Vagina (tissue), 2 donors: ENCODE measurements around the gene ZFP2. TPM values are rescaled to one million over a fixed set of nuclear protein-coding genes. Genes with fewer than 3 reads are reported as not detected.
A peak's percentile ranks its signal among the peaks of the same experiment; 100 is the strongest.
"Not testable (repeated sequence)": the region's sequence is repeated elsewhere in the genome, so short reads cannot be mapped to it uniquely, and the experiment has no call there.

Source experiments
- DNase-seq, 2 donors: peaks; one replicate each; pipeline ENCODE4 v3.0.0-alpha.2; 2017; ENCODE audit errors: extremely low spot score in 2 of 2
- H3K27ac ChIP-seq: fragments of 200-600 bp; sonication (generic); one replicate; pipeline ENCODE4 v1.5.1; 2019
- H3K27me3 ChIP-seq: fragments of 200-600 bp; sonication (generic); one replicate; pipeline ENCODE4 v1.5.1; 2019
- H3K36me3 ChIP-seq, 2 donors: fragments of 200-600 bp; sonication (generic); one replicate each; pipeline ENCODE4 v1.5.1; 2017 to 2019
- H3K4me1 ChIP-seq: fragments of 200-600 bp; sonication (generic); one replicate; pipeline ENCODE4 v1.5.1; 2019
- H3K4me3 ChIP-seq, 2 donors: fragments of 200-600 bp; sonication (generic); 1 replicate in 1 of 2; 2 replicates in 1 of 2; pipeline ENCODE4 v1.5.1; 2016 to 2019
- H3K9me3 ChIP-seq: fragments of 200-600 bp; sonication (generic); one replicate; pipeline ENCODE4 v1.5.1; 2019
- CTCF ChIP-seq, 3 experiments: fragments of 450-650 bp in 2 of 3; fragments of 200-600 bp in 1 of 3; sonication (generic) in 1 of 3; IDR thresholded peaks; one replicate each; pipeline ENCODE4 v1.5.1; 2017 to 2019; ENCODE audit warnings: antibody characterized with exemption in 3 of 3, mild to moderate bottlenecking in 2 of 3, moderate library complexity in 2 of 3
- POLR2A ChIP-seq, 2 donors: fragments of 450-650 bp; IDR thresholded peaks; one replicate each; pipeline ENCODE4 v1.6.1; 2017; ENCODE audit warnings: antibody characterized with exemption in 2 of 2, mild to moderate bottlenecking in 2 of 2, moderate library complexity in 2 of 2
- POLR2AphosphoS5 ChIP-seq, 2 donors: sonication (generic); formaldehyde crosslinking; IDR thresholded peaks; one replicate each; pipeline ENCODE4 v1.9.0; 2017; ENCODE audit warnings: antibody characterized with exemption in 2 of 2, mild to moderate bottlenecking in 2 of 2, low read depth in 1 of 2; ENCODE audit not compliant: insufficient read depth in 1 of 2
- intact Hi-C: fragments of 100-400 bp; cut with DNase I; formaldehyde crosslinking; loops from one replicate; pipeline ENCODE4 v1.15.1; 2023
- total RNA-seq: library from RNA; depleted of rRNA; stranded (reverse); fragments of >200 nt; gene quantifications from one replicate; pipeline ENCODE4 v1.2.3, GENCODE V29; 2016

The ZFP2 gene
- total RNA-seq, 1 donor from 2014 or later, result 2.2 TPM

GRCh38 chr5:178859625-178860521, 35.8 kb upstream of the ZFP2 start, which contains the start of gene ZNF354B:
Gene ZNF354B, plus strand, starts transcription at chr5:178859953. Its CDS starts 1,095 bp downstream, at chr5:178861048.
- Histone ChIP-seq H3K4me1 (peaks cover 35% of the 10 kb centered on the region), H3K27ac (peak within 1 kb of the TSS; percentile 78), H3K9me3 (no peaks in the 10 kb centered on the region), H3K27me3 (no peaks in the 10 kb centered on the region), H3K36me3 (peaks cover 0 to 15% of the 10 kb centered on the region in 2 donors), H3K4me3 (peak within 1 kb of the TSS; percentile 63 to 97)
- TF ChIP-seq POLR2AphosphoS5 (IDR thresholded peaks at IDR 0.05; ENCODE audit: insufficient read depth in 1 of 2, low read depth in 1 of 2) (peak; percentile 89 to 94), POLR2A (IDR thresholded peaks at IDR 0.05) (peak in 1 of 2 donors; percentile 50), CTCF (IDR thresholded peaks at IDR 0.05) (no peak)
- peak in 1 of 2 donors; percentile 92 for DNase-seq
- intact Hi-C loops, result no loop called here

- peaks cover 35% of the 10 kb centered on the region for H3K4me1 ChIP-seq
- H3K27me3 ChIP-seq, intact Hi-C loops, DNase-seq, H3K9me3 ChIP-seq: not testable (repeated sequence)
- H3K27ac ChIP-seq, result peak overlapping the region; percentile 78
- H3K36me3 ChIP-seq, result peaks cover 0 to 22% of the 10 kb centered on the region in 2 donors
- H3K4me3 ChIP-seq, result peak overlapping the region; percentile 63 to 97
Measured at GRCh38 chr5:178860615-178861014, 35.1 kb upstream of the ZFP2 start.

- TF ChIP-seq POLR2AphosphoS5 (IDR thresholded peaks at IDR 0.05; ENCODE audit: insufficient read depth in 1 of 2, low read depth in 1 of 2), result no peak
- no peak for TF ChIP-seq POLR2A (IDR thresholded peaks at IDR 0.05)
- TF ChIP-seq CTCF (IDR thresholded peaks at IDR 0.05), result no peak
- H3K27ac ChIP-seq, result no peak overlapping the region
- DNase-seq, result no peak
- H3K4me3 ChIP-seq, result no peak overlapping the region
- H3K9me3 ChIP-seq, result no peaks in the 10 kb centered on the region
- H3K4me1 ChIP-seq, result peaks cover 35% of the 10 kb centered on the region
- intact Hi-C loops, result no loop called here
- H3K36me3 ChIP-seq, result peaks cover 0 to 32% of the 10 kb centered on the region in 2 donors
- no peaks in the 10 kb centered on the region for H3K27me3 ChIP-seq
Measured at GRCh38 chr5:178861627-178862026, 34.1 kb upstream of the ZFP2 start.

GRCh38 chr5:178866946-178867345, 28.8 kb upstream of the ZFP2 start:
- Histone ChIP-seq H3K27me3 (no peaks in the 10 kb centered on the region), H3K4me1 (peaks cover 15% of the 10 kb centered on the region), H3K36me3 (peaks cover 0 to 79% of the 10 kb centered on the region in 2 donors), H3K27ac (no peak overlapping the region), H3K4me3 (no peak overlapping the region), H3K9me3 (no peaks in the 10 kb centered on the region)
- TF ChIP-seq POLR2A (IDR thresholded peaks at IDR 0.05) (no peak), POLR2AphosphoS5 (IDR thresholded peaks at IDR 0.05; ENCODE audit: insufficient read depth in 1 of 2, low read depth in 1 of 2) (no peak), CTCF (IDR thresholded peaks at IDR 0.05) (no peak)
- DNase-seq, result no peak
- intact Hi-C loops, result no loop called here

- TF ChIP-seq CTCF (IDR thresholded peaks at IDR 0.05) (no peak), POLR2A (IDR thresholded peaks at IDR 0.05) (no peak), POLR2AphosphoS5 (IDR thresholded peaks at IDR 0.05; ENCODE audit: insufficient read depth in 1 of 2, low read depth in 1 of 2) (no peak)
- DNase-seq, result no peak
- intact Hi-C loops, result no loop called here
Measured at GRCh38 chr5:178869577-178869976, 26.1 kb upstream of the ZFP2 start.

More at GRCh38 chr5:178869577-178869976, 26.1 kb upstream of the ZFP2 start:
- no peaks in the 10 kb centered on the region for H3K4me1 ChIP-seq
- H3K36me3 ChIP-seq, result peaks cover 0 to 87% of the 10 kb centered on the region in 2 donors
- H3K4me3 ChIP-seq, result no peak overlapping the region
- H3K9me3 ChIP-seq, result peaks cover 10% of the 10 kb centered on the region
- H3K27me3 ChIP-seq, result no peaks in the 10 kb centered on the region
- no peak overlapping the region for H3K27ac ChIP-seq
